Loucy (cell line): Measurements from ENCODE around the gene CENPO.

Source experiments
- H2AFZ ChIP-seq: fragments of 200-600 bp; sonication (generic); 2 replicates; pipeline ENCODE4 v1.6.0; 2016; ENCODE audit warnings: antibody characterized with exemption, mild to moderate bottlenecking, low read length, moderate library complexity
- H3F3A ChIP-seq: fragments of 200-600 bp; 2 replicates; pipeline ENCODE4 v1.6.0; 2016; ENCODE audit warnings: antibody characterized with exemption, low read depth, mild to moderate bottlenecking
- H3K27me3 ChIP-seq: fragments of 200-600 bp; sonication (generic); 2 replicates; pipeline ENCODE4 v1.6.1; 2014; ENCODE audit warnings: low read length, mild to moderate bottlenecking; ENCODE audit not compliant: insufficient read depth, poor library complexity, severe bottlenecking
- H3K36me3 ChIP-seq: fragments of 200-600 bp; sonication (generic); 2 replicates; pipeline ENCODE4 v1.6.1; 2016; ENCODE audit warnings: low read length; ENCODE audit not compliant: insufficient read depth
- H3K4me1 ChIP-seq: fragments of 200-600 bp; sonication (generic); 2 replicates; pipeline ENCODE4 v1.5.1; 2014; ENCODE audit warnings: low read length, mild to moderate bottlenecking; ENCODE audit not compliant: insufficient read depth, poor library complexity, severe bottlenecking
- H3K4me2 ChIP-seq: fragments of 200-600 bp; sonication (generic); 2 replicates; pipeline ENCODE4 v1.6.0; 2014; ENCODE audit warnings: antibody characterized with exemption, low read length, low read depth, mild to moderate bottlenecking; ENCODE audit not compliant: poor library complexity, severe bottlenecking
- H3K4me3 ChIP-seq: fragments of 200-600 bp; sonication (generic); 2 replicates; pipeline ENCODE4 v1.5.1; 2014; ENCODE audit warnings: low read length, mild to moderate bottlenecking, mixed read lengths; ENCODE audit not compliant: poor library complexity, severe bottlenecking
- H3K79me2 ChIP-seq: fragments of 200-600 bp; sonication (generic); 2 replicates; pipeline ENCODE4 v1.6.1; 2014; ENCODE audit warnings: low read length; ENCODE audit not compliant: insufficient read depth
- H3K9ac ChIP-seq: fragments of 200-600 bp; sonication (generic); 2 replicates; pipeline ENCODE4 v1.6.0; 2014; ENCODE audit warnings: mild to moderate bottlenecking, low read depth, low read length, moderate library complexity; ENCODE audit not compliant: poor library complexity, severe bottlenecking
- H3K9me2 ChIP-seq: fragments of 200-600 bp; sonication (generic); replicated peaks from 2 replicates; pipeline ENCODE4 v1.6.1; 2016; ENCODE audit warnings: low read depth, low read length, mixed read lengths
- H3K9me3 ChIP-seq: fragments of 200-600 bp; sonication (generic); 2 replicates; pipeline ENCODE4 v1.6.1; 2014; ENCODE audit warnings: mild to moderate bottlenecking, antibody characterized with exemption, low read length, low read depth; ENCODE audit not compliant: insufficient read depth
- H4K20me1 ChIP-seq: fragments of 200-600 bp; sonication (generic); 2 replicates; pipeline ENCODE4 v1.6.0; 2014; ENCODE audit warnings: antibody characterized with exemption, low read length, mild to moderate bottlenecking; ENCODE audit not compliant: insufficient read depth, poor library complexity, severe bottlenecking
- EZH2phosphoT487 ChIP-seq: fragments of 200-600 bp; IDR thresholded peaks from 2 replicates; pipeline ENCODE4 v1.6.1; 2018; ENCODE audit warnings: antibody characterized with exemption, mild to moderate bottlenecking, moderate library complexity, borderline replicate concordance
- TF ChIP-seq, protein P1 (sequence below): fragments of 200-600 bp; sonication (generic); conservative IDR thresholded peaks from 2 replicates; pipeline ENCODE4 v1.5.1; 2014; ENCODE audit warnings: mild to moderate bottlenecking, antibody characterized with exemption, low read length

The CENPO gene

DNA sequence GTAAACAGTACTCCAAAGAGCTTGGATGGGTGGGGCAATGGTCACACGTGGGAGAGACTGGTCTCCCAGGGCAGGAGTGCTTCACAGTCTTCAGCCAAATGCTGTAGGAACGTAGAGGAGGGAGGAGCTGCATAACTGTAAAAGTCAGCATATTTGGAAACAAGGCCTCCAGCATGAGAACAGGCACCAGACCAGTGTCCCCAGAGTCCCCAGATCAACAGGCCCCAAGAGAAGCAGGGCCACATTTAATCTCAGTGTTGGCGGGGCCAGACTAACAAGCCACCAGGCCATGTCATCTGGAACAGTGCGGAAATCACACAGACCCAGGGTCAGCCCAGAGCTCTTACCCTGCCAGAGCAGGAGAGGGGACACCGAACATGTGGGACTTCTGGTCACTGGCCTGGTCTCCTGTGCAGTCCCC is 63.6 kb downstream of the CENPO start:
- no peaks in the 10 kb centered on the region for H3K27me3 ChIP-seq
- H3K9ac ChIP-seq: no peak overlapping the region
- no peak for TF ChIP-seq EZH2phosphoT487
- TF ChIP-seq, protein P1, sequence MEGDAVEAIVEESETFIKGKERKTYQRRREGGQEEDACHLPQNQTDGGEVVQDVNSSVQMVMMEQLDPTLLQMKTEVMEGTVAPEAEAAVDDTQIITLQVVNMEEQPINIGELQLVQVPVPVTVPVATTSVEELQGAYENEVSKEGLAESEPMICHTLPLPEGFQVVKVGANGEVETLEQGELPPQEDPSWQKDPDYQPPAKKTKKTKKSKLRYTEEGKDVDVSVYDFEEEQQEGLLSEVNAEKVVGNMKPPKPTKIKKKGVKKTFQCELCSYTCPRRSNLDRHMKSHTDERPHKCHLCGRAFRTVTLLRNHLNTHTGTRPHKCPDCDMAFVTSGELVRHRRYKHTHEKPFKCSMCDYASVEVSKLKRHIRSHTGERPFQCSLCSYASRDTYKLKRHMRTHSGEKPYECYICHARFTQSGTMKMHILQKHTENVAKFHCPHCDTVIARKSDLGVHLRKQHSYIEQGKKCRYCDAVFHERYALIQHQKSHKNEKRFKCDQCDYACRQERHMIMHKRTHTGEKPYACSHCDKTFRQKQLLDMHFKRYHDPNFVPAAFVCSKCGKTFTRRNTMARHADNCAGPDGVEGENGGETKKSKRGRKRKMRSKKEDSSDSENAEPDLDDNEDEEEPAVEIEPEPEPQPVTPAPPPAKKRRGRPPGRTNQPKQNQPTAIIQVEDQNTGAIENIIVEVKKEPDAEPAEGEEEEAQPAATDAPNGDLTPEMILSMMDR: no peak
- H3K4me2 ChIP-seq: no peak overlapping the region
- H3K9me2 ChIP-seq: no peaks in the 10 kb centered on the region
- H2AFZ ChIP-seq: no peak overlapping the region
- H3F3A ChIP-seq: no peaks in the 10 kb centered on the region
- no peaks in the 10 kb centered on the region for H4K20me1 ChIP-seq
- H3K4me3 ChIP-seq: no peak overlapping the region
- peaks cover 28% of the 10 kb centered on the region; the same call in 1 of the 2 replicates for H3K36me3 ChIP-seq
- peaks cover 6% of the 10 kb centered on the region for H3K79me2 ChIP-seq
- no peaks in the 10 kb centered on the region for H3K4me1 ChIP-seq
- no peaks in the 10 kb centered on the region for H3K9me3 ChIP-seq

DNA sequence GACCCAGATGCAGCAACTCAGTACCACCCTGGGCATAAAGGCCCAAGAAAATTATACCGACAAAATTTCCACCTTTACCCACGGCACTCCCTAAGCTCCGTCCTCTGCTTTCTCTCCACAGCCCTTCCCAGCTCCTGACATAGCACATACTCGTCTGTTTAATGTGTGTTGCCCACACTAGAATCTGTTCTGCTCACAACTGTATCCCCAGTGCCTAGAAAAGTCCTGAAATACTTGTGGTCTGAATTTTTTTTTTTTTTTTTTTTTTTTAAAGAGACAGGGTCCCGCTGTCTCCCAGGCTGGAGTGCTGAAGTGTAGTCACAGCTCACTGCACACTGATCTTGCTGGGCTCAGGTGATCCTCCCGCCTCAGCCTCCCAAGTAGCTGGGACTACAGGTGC is 64.5 kb downstream of the CENPO start:
- Histone ChIP-seq H3K79me2 (peaks cover 6% of the 10 kb centered on the region), H4K20me1 (no peaks in the 10 kb centered on the region), H3K4me3 (no peak overlapping the region), H3K9me3 (no peaks in the 10 kb centered on the region), H3K27me3 (no peaks in the 10 kb centered on the region), H3K4me1 (no peaks in the 10 kb centered on the region), H3K36me3 (peaks cover 25% of the 10 kb centered on the region; the same call in 1 of the 2 replicates), H3K4me2 (no peak overlapping the region), H3K9me2 (no peaks in the 10 kb centered on the region), H3K9ac (no peak overlapping the region), H2AFZ (no peak overlapping the region), H3F3A (no peaks in the 10 kb centered on the region)
- TF ChIP-seq, protein P1: no peak
- no peak for TF ChIP-seq EZH2phosphoT487

DNA sequence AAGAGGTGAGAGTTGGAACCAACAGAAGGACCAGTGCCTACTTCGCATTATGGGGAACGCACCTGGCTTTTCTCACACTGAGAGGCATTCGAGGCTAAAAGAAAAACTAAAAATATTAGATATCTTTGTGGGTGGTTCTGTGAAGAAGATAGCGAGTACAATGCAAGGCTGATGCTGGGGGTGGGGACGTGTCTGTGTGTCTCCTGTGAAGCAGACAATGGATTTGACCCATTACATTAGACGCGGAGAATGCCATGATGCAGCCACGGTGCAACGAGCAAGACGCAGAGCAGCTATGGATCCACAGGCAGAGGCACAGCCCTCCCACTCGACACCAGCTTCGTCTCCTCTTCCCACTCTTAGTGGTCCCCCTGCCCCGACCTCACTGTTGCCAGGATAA is 65.8 kb downstream of the CENPO start:
- no peak for TF ChIP-seq EZH2phosphoT487
- TF ChIP-seq, protein P1: no peak
- Histone ChIP-seq H3K9me3 (no peaks in the 10 kb centered on the region), H3K27me3 (no peaks in the 10 kb centered on the region), H3K4me1 (no peaks in the 10 kb centered on the region), H3K4me2 (no peak overlapping the region), H3K4me3 (no peak overlapping the region), H4K20me1 (no peaks in the 10 kb centered on the region), H2AFZ (no peak overlapping the region), H3K79me2 (peaks cover 6% of the 10 kb centered on the region), H3K9me2 (no peaks in the 10 kb centered on the region), H3K36me3 (peaks cover 25% of the 10 kb centered on the region; the same call in 1 of the 2 replicates), H3F3A (no peaks in the 10 kb centered on the region), H3K9ac (no peak overlapping the region)
